H9 (cell line): ENCODE measurements around the gene KLC4. TPM values are rescaled to one million over a fixed set of nuclear protein-coding genes. Genes with fewer than 3 reads are reported as not detected.

ENCODE experiments used
- DNase-seq: peaks from one replicate; pipeline ENCODE4 v3.0.0-alpha.2; 2017
- H2AFZ ChIP-seq: one replicate; pipeline ENCODE4 v1.6.1; 2013; ENCODE audit warnings: mild to moderate bottlenecking, low read length, control low read depth, moderate library complexity
- H2AK5ac ChIP-seq: 2 replicates; pipeline ENCODE4 v1.6.1; 2013; ENCODE audit warnings: low read length, control low read depth, mixed read lengths; ENCODE audit not compliant: insufficient read length
- H2BK120ac ChIP-seq: one replicate; pipeline ENCODE4 v1.6.1; 2013; ENCODE audit warnings: low read depth, mild to moderate bottlenecking, low read length, control low read depth, inconsistent platforms; ENCODE audit not compliant: poor library complexity, severe bottlenecking
- H2BK12ac ChIP-seq: 2 replicates; pipeline ENCODE4 v1.6.1; 2013; ENCODE audit warnings: low read length, control low read depth, mixed read lengths, low read depth; ENCODE audit not compliant: insufficient read length
- H2BK15ac ChIP-seq: 2 replicates; pipeline ENCODE4 v1.6.1; 2013; ENCODE audit warnings: low read depth, low read length, control low read depth
- H2BK20ac ChIP-seq: one replicate; pipeline ENCODE4 v1.6.1; 2013; ENCODE audit warnings: low read depth, mild to moderate bottlenecking, low read length, control low read depth, inconsistent platforms; ENCODE audit not compliant: poor library complexity, severe bottlenecking
- H2BK5ac ChIP-seq: 2 replicates; pipeline ENCODE4 v1.6.1; 2013; ENCODE audit warnings: low read length, control low read depth, mixed read lengths; ENCODE audit not compliant: insufficient read length
- H3K14ac ChIP-seq: 2 replicates; pipeline ENCODE4 v1.6.1; 2013; ENCODE audit warnings: low read length, control low read depth; ENCODE audit not compliant: insufficient read depth
- H3K18ac ChIP-seq: 2 replicates; pipeline ENCODE4 v1.6.1; 2013; ENCODE audit warnings: low read depth, mild to moderate bottlenecking, mixed read lengths, low read length, control low read depth; ENCODE audit not compliant: insufficient read length
- H3K23ac ChIP-seq: 2 replicates; pipeline ENCODE4 v1.6.1; 2013; ENCODE audit warnings: low read length, control low read depth, mixed read lengths, low read depth; ENCODE audit not compliant: insufficient read length
- H3K23me2 ChIP-seq: 2 replicates; pipeline ENCODE4 v1.6.1; 2013; ENCODE audit warnings: low read depth, mild to moderate bottlenecking, mixed read lengths, low read length, control low read depth; ENCODE audit not compliant: insufficient read length, poor library complexity, severe bottlenecking
- H3K27ac ChIP-seq: 2 replicates; pipeline ENCODE4 v1.5.1; 2013; ENCODE audit warnings: low read length, control low read depth, mixed read lengths, low read depth; ENCODE audit not compliant: insufficient read length
- H3K27me3 ChIP-seq: 2 replicates; pipeline ENCODE4 v1.6.1; 2013; ENCODE audit warnings: low read length, control low read depth, inconsistent platforms; ENCODE audit not compliant: insufficient read depth
- H3K4ac ChIP-seq: 2 replicates; pipeline ENCODE4 v1.6.1; 2013; ENCODE audit warnings: low read depth, mild to moderate bottlenecking, control low read depth, inconsistent platforms, low read length, moderate library complexity
- H3K4me1 ChIP-seq: 2 replicates; pipeline ENCODE4 v1.6.1; 2013; ENCODE audit warnings: low read length, control low read depth, inconsistent platforms; ENCODE audit not compliant: insufficient read depth
- H3K4me2 ChIP-seq: 2 replicates; pipeline ENCODE4 v1.6.1; 2013; ENCODE audit warnings: low read length, control low read depth, mixed read lengths; ENCODE audit not compliant: insufficient read length, insufficient read depth
- H3K56ac ChIP-seq: 2 replicates; pipeline ENCODE4 v1.6.1; 2013; ENCODE audit warnings: low read depth, mild to moderate bottlenecking, mixed read lengths, low read length, control low read depth; ENCODE audit not compliant: insufficient read length
- H3K79me1 ChIP-seq: 2 replicates; pipeline ENCODE4 v1.6.1; 2013; ENCODE audit warnings: low read depth, mild to moderate bottlenecking, moderate library complexity, low read length, control low read depth, inconsistent platforms; ENCODE audit not compliant: insufficient read depth, poor library complexity, severe bottlenecking
- H3K79me2 ChIP-seq: 2 replicates; pipeline ENCODE4 v1.6.1; 2013; ENCODE audit warnings: low read length, control low read depth, inconsistent platforms; ENCODE audit not compliant: insufficient read depth
- H3K9ac ChIP-seq: 2 replicates; pipeline ENCODE4 v1.6.1; 2013; ENCODE audit warnings: low read length, control low read depth, mixed read lengths; ENCODE audit not compliant: insufficient read length; ENCODE audit errors: extremely low read depth
- H3K9me3 ChIP-seq: one replicate; pipeline ENCODE4 v1.6.1; 2013; ENCODE audit warnings: low read depth, low read length, inconsistent platforms; ENCODE audit not compliant: control insufficient read depth
- H3T11ph ChIP-seq: one replicate; pipeline ENCODE4 v1.6.1; 2013; ENCODE audit warnings: mild to moderate bottlenecking, low read length, control low read depth, inconsistent platforms
- H4K20me1 ChIP-seq: one replicate; pipeline ENCODE4 v1.6.1; 2013; ENCODE audit not compliant: control insufficient read depth, insufficient read length, insufficient read depth
- H4K5ac ChIP-seq: 2 replicates; pipeline ENCODE4 v1.6.1; 2013; ENCODE audit warnings: low read depth, mild to moderate bottlenecking, mixed read lengths, low read length, control low read depth; ENCODE audit not compliant: insufficient read length
- H4K8ac ChIP-seq: replicated peaks from 2 replicates; pipeline ENCODE4 v1.6.1; 2013; ENCODE audit warnings: low read length, control low read depth, mixed read lengths, low read depth; ENCODE audit not compliant: insufficient read length
- H4K91ac ChIP-seq: 2 replicates; pipeline ENCODE4 v1.6.1; 2013; ENCODE audit warnings: low read depth, mild to moderate bottlenecking, moderate library complexity, mixed read lengths, low read length, control low read depth; ENCODE audit not compliant: insufficient read length
- H3K27ac Mint-ChIP-seq, 3 experiments: 2 replicates in 2 of 3; 3 replicates in 1 of 3; pipeline ENCODE4 v1.8.0; 2020 to 2021; ENCODE audit warnings: mixed read lengths in 3 of 3, mild to moderate bottlenecking in 1 of 3, moderate library complexity in 1 of 3
- H3K27me3 Mint-ChIP-seq: 2 replicates; pipeline ENCODE4 v1.8.0; 2021; ENCODE audit warnings: low read depth, mild to moderate bottlenecking, moderate library complexity, mixed read lengths
- H3K36me3 Mint-ChIP-seq, 3 experiments: 2 replicates in 2 of 3; 3 replicates in 1 of 3; pipeline ENCODE4 v1.8.0; 2020 to 2021; ENCODE audit warnings: low read depth in 3 of 3, mixed read lengths in 3 of 3; ENCODE audit not compliant: insufficient read depth in 1 of 3
- H3K4me1 Mint-ChIP-seq, 2 experiments: 2 replicates each; pipeline ENCODE4 v1.8.0; 2020; ENCODE audit warnings: mixed read lengths in 2 of 2
- H3K4me3 Mint-ChIP-seq, 2 experiments: 2 replicates in 1 of 2; 3 replicates in 1 of 2; pipeline ENCODE4 v1.8.0; 2020 to 2021; ENCODE audit warnings: mild to moderate bottlenecking in 2 of 2, mixed read lengths in 2 of 2, moderate library complexity in 1 of 2
- H3K9me3 Mint-ChIP-seq, 2 experiments: 2 replicates in 1 of 2; 3 replicates in 1 of 2; pipeline ENCODE4 v1.8.0; 2020; ENCODE audit warnings: mild to moderate bottlenecking in 2 of 2, mixed read lengths in 2 of 2, moderate library complexity in 1 of 2
- CTCF ChIP-seq: fragments of 200-600 bp; sonication (generic); conservative IDR thresholded peaks from 3 replicates; pipeline ENCODE4 v1.8.0; 2021; ENCODE audit warnings: antibody characterized with exemption, mild to moderate bottlenecking
- WGBS: extraction: QIAGEN DNeasy Blood & Tissue Kit; methylation state at CpG from one replicate; pipeline ENCODE4 v1.1.7; 2013; ENCODE audit warnings: missing lambda C conversion rate, low lambda C conversion rate, mixed read lengths; ENCODE audit not compliant: insufficient read length; ENCODE audit errors: extremely low coverage; 5-methylcytosine and 5-hydroxymethylcytosine counted together
- total RNA-seq: library from RNA; stranded (reverse); gene quantifications from 2 replicates; pipeline ENCODE4 v1.2.1, GENCODE V29; 2021

Gene KLC4
- total RNA-seq, 1 experiment from 2014 or later: 29.7 TPM

- Histone ChIP-seq H3K4me2 (peak overlapping the region; percentile 32), H3K9me3 (no peaks in the 10 kb centered on the region), H4K5ac (no peak overlapping the region), H3K56ac (no peak overlapping the region), H2BK5ac (no peak overlapping the region), H4K20me1 (no peaks in the 10 kb centered on the region), H2BK20ac (no peak overlapping the region), H3K18ac (no peak overlapping the region), H2AFZ (no peak overlapping the region), H3K23ac (no peak overlapping the region), H2BK12ac (no peak overlapping the region), H2BK120ac (no peak overlapping the region), H2BK15ac (no peak overlapping the region), H3K27ac (peak overlapping the region; percentile 11), H3K79me1 (no peaks in the 10 kb centered on the region), H3K79me2 (peaks cover 26% of the 10 kb centered on the region; the same call in 1 of the 2 replicates), H3K4ac (no peak overlapping the region), H4K8ac (no peak overlapping the region), H3K27me3 (no peaks in the 10 kb centered on the region), H3K23me2 (peaks cover 3% of the 10 kb centered on the region), H3K9ac (no peak overlapping the region), H3T11ph (no peak overlapping the region), H3K14ac (no peak overlapping the region), H4K91ac (no peak overlapping the region), H2AK5ac (no peak overlapping the region), H3K4me1 (peaks cover 26% of the 10 kb centered on the region)
- no peak for DNase-seq
- Mint-ChIP-seq H3K9me3 (no peaks in the 10 kb centered on the region), H3K27ac (peak overlapping the region; percentile 87 to 99 (median 97)), H3K27me3 (no peaks in the 10 kb centered on the region), H3K4me1 (peaks cover 66 to 71% of the 10 kb centered on the region in 2 experiments), H3K4me3 (peak overlapping the region; percentile 46 to 75), H3K36me3 (peaks cover 0 to 2% (median 0%) of the 10 kb centered on the region in 3 experiments; a peak in 1 of 7 replicates)
- no peak for TF ChIP-seq CTCF
- WGBS: no CpG with 5 or more reads among the region's 4 CpGs
Observed at GRCh38 chr6:43089467-43089866, 30.0 kb downstream of the KLC4 start.
